Hematopoietic multipotent progenitor cell treated with erythropoietin and hydrocortisone succinate and interleukin-3 and kit ligand, for 8 days (in vitro differentiated cells): ENCODE results near the gene HDAC4.

Experiments
- DNase-seq: peaks from one replicate; pipeline ENCODE4 v3.0.0-alpha.2; 2015

The HDAC4 gene

DNA sequence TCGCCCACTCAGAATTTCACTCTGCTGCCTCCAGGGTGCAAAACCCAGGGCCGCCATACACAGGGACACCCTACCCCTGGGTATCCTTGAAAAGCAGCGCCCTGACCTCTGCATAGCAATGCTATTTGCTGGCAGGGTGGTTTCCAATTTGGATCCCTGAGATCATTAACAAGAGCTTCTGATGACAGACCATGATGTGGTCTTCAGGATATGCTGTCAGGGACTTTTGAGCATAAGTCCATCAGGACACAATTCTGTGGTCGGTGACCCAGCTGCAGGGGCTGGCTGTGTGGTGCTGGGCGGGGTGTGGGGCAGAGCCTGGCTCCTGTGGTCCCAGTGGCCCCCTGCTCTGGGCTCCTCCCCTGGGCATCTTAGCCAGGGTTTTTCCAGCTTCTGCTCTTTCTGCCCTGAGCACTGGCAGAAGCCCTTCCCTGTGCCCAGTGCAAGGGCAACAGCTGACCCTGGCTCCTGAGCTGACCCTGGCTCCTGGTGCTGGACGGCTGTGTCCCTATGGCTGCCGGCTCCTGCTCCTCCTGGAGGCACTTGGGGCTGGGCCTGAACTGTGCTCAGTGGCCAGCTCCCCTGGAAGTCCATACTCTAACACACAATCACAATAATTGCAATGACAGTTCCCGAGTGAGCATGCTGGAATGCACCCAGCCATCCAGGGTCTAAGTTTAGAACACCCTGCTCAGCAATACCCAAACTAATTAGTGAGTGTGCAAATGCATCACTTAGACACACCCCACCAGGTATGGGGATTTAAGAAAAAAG is 271.5 kb downstream of the HDAC4 start:
- DNase-seq, result no peak

DNA sequence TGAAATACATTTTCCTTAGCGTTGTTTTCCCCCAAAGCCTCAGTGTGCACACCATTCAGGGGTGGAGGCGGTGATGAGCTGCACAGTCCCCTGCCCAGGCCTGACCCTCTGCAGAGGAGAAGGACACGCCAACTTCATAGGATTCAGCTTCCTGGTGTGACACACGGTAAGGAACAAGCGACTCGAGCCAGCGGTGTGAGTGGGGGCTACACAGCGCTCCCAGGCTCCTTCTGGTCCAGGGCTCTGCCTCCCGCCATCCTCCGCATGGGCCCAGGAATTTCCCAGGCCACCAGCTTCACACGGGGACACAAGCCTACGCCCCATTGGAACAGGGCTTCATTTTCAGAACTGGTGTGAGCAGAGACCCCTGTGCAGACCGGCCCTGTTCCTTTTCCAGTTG is 272.1 kb downstream of the HDAC4 start:
- no peak for DNase-seq

DNA sequence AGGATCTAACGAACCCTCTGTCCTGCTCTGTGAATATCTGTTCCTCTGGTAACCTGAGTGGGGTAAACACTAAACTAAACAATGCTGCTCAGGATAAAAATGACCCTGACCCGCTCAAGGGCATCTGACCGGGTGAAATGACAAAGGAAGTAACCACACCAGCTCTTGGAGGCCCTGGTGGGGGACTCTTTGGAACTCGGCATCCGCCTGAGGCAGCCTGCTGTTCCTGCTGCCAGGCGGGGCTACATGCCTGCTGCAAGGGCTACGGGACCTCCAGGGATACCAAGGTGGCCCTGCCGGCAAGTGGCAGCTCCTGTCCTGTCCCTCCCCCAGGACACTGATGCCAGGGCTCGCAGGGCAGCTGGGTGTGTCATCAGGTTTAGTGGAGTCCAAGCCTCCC is 273.3 kb downstream of the HDAC4 start:
- no peak for DNase-seq

DNA sequence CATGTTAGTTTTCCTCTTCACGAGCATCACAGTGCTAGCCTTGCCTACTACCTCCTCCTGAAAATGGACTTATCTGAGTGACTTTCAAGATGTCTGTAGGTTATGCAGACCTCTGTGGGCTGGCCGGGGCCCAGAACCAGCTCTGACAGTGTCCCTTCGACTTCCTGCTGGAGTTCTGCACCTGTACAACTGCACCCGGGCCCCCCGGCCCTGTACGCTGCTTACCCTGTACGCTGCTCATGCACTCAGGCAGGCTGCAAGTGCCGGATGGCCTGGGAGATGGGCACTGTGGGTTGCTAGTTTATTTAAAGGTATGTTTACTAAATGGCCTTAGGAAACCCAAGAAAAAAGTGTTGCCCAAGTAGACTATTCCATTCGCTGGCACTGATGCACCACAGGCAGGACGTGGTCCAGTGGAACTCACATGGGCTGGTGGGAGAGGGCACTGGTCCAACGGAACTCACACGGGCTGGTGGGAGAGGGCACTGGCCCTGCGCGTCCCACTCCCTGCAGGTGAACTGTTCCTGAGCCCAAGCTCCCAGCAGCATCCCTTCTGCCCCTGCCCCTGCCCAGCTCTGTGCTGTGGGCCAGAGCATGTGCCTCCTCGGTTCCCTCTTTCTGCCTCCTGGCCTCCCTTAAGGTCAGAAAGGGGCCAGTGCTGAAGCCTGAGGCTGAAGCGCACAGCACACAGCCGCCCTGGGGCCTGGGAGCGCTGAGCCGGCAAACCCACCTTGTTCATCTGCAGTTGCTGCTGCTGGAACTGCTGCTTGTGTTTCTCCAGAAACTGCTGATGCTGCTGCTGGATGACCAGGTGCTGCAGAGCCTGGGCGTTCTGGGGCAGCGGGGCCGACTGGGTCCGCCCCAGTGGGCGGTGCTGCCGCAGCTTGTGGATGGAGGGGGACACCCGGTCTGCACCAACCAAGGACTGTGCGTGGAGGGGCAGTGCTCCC is 274.8 kb downstream of the HDAC4 start:
- no peak for DNase-seq

DNA sequence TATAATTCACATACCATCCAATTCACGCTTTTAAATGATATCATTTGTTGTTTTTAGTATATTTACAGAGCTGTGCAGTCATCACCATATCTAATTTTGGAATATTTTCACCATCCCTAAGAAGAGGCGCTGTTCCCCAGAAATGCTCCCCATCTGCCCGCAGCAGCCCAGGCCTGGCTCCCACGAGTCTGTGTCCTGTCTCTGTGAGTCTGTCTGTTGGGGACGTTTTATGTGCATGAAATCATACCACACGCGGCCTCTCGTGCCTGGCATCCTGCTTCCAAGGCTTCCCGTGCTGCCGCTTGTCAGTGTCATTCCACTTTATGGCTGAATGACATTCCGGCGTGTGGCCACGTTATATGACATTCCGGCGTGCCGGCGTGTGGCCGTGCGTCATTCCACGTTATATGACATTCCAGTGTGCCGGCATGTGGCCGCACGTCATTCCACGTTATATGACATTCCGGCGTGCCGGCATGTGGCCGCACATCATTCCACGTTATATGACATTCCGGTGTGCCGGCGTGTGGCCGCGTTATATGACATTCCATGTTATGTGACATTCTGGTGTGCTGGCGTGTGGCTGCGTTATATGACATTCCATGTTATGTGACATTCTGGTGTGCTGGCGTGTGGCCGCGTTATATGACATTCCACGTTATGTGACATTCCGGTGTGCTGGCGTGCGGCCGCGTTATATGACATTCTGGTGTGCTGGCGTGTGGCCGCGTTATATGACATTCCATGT is 276.5 kb downstream of the HDAC4 start:
- DNase-seq, result no peak

DNA sequence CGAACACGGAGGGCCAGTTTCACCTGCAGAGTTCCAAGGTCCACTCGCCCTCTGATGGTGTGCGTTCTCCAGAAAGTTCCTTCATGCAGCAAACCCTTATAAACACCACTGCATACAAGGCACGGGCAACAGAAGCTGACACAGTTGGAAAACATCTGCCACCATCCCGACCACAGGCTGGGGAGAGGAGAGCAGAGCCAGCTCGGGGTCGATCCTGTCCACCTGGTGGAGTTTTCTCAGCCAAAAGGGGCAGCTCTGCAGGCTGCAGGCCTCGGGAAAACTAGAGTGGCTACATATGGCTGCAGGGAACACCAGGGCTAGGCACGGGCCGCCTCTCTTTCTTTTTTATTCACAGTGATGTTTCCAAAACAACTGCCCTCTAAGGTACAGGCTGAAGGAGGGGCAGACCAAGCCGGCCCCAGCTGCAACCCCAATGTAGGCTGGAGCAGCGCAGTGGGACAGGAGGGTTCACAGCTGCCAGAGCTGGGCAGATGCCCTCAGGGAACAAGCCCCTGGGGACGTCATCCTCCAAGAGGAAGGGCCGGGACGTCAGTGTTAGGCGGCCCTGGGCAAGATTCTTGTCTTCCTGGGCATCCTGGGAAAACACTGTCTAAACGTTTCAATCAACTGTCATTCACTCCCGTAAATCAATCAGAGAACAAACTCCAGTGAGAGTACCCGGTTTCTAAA is 278.3 kb downstream of the HDAC4 start:
- DNase-seq, result no peak

DNA sequence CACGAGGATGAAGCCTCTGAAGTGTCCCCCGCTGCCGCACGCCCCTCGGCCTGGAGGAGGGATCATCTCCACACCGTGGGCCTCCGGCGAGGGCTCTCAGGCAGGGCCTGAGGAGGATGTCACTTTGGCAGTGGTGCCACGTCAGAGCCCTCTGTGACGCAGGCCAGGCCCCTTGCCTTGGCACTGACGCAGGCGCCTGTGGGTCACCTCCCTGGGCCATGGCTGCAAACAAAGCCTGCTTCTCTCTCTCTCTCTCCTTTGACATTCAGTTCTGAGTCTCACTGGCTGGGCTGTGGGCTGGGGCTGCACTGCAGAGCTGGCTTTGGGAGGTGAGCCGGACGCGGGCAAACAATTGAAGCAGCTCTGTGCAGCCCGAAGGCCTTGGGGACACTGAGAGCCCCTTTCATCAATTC is 279.2 kb downstream of the HDAC4 start:
- DNase-seq, result no peak

DNA sequence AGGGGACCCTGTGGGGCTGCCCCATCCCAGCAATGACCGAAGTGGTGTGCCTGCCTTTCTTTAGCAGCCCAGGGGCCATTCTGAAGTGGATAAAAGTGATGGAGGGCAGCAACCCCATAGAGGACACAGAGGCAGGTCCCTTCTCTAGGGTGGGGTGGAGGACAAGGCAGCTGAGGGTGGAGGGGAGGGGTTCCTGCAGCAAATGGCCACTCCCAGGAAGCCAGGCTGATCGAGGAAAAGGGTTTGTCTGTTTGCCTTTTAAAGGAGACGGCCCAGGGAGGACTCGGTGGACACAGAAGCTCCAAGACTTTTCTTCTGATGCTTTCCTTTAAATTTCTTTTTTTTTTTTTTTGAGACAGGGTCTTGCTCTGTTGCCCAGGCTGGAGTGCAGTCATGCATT is 280.2 kb downstream of the HDAC4 start:
- DNase-seq, result no peak

DNA sequence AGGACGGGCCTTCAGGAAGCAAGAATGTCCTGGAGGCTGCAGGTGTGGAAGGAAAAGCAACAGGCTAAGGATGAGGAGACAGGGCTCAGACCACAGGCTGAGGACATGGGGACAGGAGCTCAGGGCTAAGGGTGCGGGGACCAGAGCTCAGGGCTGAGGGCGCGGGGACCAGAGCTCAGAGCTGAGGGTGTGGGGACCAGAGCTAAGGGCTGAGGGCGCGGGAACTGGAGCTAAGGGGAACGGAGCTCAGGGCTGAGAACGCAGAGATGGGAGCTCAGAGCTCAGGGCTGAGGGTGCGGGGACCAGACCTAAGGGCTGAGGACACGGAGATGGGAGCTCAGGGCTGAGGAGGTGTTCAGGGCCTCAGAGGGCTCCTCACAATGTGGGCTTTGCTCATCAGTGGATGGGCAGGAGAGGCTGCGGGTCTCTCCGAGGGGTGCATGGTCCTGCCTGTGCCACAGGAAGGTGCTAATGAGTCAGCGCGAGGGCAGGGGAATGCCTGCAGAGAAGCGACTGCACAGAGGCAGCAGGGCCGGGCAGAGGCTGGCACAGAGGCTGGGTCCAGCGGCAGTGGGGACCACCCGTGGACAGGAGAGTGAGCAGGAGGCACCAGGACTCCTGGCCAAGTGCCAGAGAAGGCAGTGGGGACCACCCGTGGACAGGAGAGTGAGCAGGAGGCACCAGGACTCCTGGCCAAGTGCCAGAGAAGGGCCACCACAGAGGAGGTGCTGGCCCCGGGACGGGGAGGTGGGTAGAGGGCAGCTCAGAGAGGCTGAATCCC is 281.3 kb downstream of the HDAC4 start:
- DNase-seq, result no peak

DNA sequence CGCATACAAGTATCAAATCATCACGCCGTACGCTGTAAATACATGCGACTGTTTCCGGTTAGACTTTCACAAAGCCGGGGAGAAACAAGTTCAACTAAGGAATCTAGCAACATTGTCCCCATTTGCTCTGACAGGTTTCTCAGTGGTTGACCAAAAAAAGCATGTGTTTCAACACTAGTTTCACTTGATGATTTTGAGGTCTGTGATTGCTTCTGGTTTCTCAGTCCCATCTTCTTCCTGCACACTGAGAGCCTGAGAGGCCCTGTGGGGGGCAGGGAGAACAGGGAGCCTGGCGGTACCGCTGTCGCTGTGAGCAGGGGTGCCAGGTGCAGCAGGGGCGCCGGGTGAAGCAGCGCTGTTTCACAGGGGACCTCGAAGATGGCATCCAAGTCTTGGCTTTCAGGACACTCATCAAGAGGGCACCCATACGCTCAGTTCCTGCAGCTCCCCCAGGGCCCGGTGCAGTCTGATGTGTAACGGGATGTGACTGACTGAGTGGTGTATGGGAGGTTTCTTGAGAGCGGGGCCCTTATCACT is 282.1 kb downstream of the HDAC4 start:
- no peak for DNase-seq

DNA sequence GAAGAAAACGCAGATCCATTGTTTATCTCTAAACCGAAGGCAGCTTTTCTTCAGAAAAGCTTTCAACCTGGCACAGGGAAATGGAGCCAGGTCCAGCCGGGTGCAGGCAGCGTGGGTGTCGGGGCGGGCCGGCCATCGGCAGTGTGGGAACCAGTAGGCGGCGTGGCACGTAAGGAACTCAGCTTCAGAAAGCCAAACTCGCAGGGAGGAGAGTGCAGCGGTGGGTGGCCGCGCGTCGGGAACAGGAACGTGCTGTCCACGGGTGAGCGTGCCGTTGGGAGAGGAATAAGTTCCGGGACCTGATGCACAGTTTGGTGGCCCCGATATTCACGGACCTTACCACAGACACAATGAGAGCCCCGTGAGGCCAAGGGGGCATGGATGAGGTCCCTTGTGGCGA is 282.6 kb downstream of the HDAC4 start:
- DNase-seq, result no peak

DNA sequence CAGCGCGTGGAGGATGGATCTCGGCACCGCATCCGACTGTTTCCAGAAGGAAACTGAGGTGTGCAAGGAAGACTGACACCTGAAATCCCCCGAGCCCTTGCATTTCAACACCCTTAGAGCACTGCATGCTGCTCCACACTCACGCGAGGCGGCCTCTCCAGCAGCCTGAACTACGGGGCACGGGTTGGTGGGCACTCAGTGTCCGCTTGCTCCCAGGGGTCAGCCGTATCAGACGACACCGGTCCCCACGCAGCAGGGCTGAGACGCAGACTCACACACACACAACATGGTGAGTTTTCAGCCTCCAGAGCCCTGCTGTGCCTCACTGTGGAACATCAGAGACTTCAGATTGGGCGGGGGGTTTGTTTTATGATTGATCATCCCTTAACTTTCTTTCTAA is 283.0 kb downstream of the HDAC4 start:
- DNase-seq, result no peak

DNA sequence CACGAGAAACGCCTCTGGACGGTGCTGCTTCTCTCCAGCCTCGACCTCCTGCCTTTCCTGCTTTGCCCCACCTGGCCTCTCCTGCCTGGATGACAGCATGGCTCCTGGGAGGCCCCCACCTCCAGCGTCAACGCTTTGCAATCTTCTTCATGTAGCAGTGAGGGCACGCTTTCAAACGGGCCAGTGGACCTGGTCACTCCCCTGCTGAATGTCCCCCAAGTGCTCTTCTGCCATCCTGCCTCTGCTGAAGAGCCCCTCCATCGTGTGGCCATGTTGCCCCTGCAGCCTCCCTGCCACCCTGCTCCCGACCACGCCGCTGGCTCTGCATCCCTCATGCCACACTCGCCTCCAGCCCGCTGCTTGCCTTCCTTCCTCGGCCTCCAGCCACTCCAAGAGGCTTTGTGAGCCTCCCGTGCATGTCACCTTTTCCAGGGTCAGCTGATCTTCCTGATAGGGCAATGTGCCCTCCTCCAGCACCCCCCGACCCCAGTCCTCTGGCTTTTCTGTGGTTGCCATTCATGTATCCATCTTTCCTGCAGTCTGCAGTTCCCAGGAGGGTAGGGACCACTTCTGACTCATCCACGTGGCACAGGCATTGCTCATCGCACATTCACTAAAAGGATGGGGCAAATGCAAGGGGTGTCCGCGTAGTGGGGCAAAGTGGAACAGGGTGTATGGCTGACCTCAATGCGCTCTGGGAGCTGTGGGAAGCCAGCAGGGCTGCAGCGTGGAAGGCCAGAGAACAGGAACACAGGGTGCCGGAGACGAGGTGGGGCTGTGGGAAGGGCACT is 284.2 kb downstream of the HDAC4 start:
- no peak for DNase-seq

DNA sequence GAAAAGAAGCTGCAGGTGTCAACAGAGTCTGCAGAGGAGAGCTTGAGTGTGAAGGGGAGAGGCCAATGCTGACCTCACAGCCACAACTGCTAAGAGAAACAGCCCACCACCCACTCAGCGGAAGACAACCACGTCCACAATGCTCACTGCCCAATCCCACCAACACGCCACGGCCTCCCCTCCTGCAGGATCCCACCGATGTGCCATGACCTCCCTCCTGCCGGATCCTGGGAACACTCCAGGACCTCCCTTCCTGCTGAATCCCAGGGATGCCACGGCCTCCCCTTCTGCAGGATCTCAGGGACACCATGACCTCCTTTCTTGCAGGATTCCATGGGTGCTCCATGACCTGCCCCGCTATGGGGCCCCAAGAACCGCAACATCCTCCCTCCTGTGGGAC is 285.2 kb downstream of the HDAC4 start:
- no peak for DNase-seq

DNA sequence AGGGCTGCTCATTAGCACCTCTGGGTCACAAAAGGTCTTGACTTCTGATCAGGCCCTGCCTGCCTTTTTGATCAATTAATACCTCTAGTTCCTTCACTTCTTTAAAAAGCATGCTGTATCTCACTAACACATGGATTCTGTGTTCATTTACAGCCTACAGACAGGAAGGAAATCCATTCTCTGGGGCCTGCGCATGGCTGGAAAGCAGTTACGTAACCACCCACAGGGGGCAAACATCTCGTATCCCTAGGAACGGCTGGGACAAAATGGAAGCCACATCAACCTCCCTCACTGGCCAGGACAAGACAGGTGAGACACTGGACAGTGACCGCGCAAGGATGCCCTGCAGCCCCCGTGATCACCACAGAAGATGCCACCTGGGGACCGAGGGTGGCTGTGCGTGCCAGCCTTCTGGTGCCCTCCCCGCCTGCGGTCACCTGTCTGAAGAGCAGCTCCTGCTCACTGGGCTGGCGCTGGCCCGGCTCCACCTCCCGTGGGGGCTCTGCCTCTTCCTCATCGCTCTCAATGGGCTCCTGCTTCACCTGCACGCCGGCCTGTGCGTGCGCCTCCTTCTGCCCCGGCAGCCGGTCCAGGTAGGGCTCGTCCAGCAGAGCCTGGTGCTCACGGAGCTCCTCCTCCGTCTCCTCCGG is 286.1 kb downstream of the HDAC4 start:
- no peak for DNase-seq

DNA sequence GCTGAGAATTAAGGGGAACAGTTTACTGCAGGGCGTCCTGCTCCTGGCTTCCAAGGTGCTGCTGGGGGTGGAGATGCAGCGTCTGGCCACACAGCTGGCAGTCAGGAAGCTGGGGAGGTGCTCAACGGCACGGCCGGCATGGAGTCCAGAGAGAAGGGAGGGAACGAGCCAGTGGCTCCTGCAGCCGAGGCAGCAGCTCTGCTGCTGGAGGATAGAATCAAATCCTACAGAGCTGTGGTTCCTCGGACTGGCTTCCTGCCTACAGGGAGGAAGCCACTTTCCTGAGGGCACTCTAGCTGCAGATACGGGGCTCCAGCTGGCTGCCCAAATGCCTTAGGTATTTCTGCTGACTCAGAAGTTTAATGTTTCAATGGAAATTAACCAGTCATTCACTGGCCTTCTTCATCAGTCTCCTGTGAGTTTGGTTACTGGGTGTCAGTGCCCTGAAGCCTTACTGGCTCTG is 286.7 kb downstream of the HDAC4 start:
- peak; percentile 9 for DNase-seq

DNA sequence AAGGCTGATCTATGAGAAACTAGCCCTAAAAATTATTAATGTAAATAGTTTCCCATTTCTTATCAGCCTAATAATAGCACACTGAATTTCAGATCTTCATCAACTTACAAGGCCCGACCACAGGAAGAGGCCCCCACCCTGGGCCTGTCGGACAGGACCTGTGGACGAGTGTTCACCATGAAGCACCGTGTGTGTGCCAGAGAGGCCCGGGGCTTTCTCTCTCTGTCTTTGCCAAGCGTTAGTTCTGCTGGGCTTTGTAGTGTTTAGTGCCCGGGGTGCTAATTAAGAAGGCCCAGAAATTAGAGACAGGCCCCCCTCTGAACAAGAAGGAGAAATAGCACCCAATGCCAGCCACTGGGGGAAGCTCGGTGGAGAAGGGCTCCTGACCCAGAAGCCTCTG is 287.2 kb downstream of the HDAC4 start:
- no peak for DNase-seq

DNA sequence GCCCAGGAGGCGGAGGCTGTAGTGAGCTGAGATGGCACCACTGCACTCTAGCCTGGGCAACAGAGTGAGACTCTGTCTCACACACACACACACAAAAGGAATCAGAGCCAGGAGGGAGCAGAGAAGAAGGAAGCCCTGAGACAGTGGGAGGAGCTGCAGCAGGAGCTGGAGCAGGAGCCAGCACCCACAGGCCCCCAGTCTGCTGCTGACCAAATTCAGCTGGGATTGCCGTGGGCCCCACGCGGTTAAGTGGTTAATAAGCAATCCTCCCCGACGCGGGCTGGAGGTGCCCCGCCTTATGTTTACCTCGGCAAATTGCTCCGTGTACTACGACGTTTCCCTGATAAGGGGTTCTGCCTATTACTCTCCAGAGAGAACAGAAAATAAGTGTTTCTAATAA is 287.6 kb downstream of the HDAC4 start:
- DNase-seq, result peak; percentile 31

DNA sequence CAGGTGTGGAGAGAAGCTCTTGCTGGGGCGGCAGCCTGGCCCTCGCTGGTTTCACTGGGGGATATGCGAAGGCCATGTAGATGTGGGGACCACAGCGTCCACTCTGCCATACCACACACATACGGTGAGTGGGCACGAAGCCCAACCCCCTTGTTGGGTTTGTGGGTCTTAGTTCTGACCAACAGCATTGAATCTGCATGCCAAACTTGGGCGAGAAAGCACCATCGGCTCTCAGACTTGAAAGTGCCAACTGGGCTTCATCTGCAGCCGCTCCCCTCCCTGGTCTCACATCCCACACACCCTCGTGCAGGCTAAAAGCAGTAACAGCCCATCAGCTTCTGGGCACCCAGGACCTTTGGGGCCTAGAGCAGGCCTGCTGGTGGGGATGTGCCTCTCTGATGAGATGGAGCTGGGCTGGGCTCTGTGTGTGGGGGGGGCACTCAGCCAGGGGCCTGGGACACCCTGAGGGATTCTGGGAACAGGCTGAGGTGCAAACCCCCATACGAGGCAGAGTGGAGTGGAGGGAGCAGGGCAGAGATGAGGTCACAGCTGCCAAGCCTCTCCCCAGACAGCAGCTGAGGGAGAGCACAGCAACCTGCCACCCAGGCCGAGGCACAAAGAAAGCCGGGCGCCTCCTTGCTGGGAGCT is 288.6 kb downstream of the HDAC4 start:
- DNase-seq, result no peak
